GM19193 (cell line): Measurements from ENCODE around the gene PPA1.

Source experiments
- POLR2A ChIP-seq: IDR thresholded peaks from 4 replicates; pipeline ENCODE4 v1.6.1; 2011; ENCODE audit not compliant: insufficient read depth, insufficient read length; ENCODE audit errors: extremely low read depth

Gene PPA1

GRCh38 chr10:70191972-70192305, 41.3 kb downstream of the PPA1 start:
- TF ChIP-seq POLR2A = no peak

GRCh38 chr10:70191161-70191971, 41.9 kb downstream of the PPA1 start:
- TF ChIP-seq POLR2A = no peak

GRCh38 chr10:70190581-70190980, 42.6 kb downstream of the PPA1 start:
- TF ChIP-seq POLR2A = no peak

GRCh38 chr10:70190102-70190501, 43.1 kb downstream of the PPA1 start:
- TF ChIP-seq POLR2A = no peak

GRCh38 chr10:70188768-70189167, 44.5 kb downstream of the PPA1 start:
- no peak for TF ChIP-seq POLR2A

GRCh38 chr10:70186571-70186970, 46.7 kb downstream of the PPA1 start:
- no peak for TF ChIP-seq POLR2A

GRCh38 chr10:70186090-70186489, 47.1 kb downstream of the PPA1 start:
- TF ChIP-seq POLR2A = no peak

GRCh38 chr10:70183304-70183703, 49.9 kb downstream of the PPA1 start:
- no peak for TF ChIP-seq POLR2A

- no peak for TF ChIP-seq POLR2A
Observed at GRCh38 chr10:70178139-70178725, 55.0 kb downstream of the PPA1 start.

GRCh38 chr10:70176441-70176840, 56.8 kb downstream of the PPA1 start:
- no peak for TF ChIP-seq POLR2A

GRCh38 chr10:70175516-70175915, 57.7 kb downstream of the PPA1 start:
- no peak for TF ChIP-seq POLR2A

- TF ChIP-seq POLR2A = no peak
Observed at GRCh38 chr10:70174058-70174741, 59.0 kb downstream of the PPA1 start.

GRCh38 chr10:70169649-70170364, 63.4 kb downstream of the PPA1 start:
- no peak for TF ChIP-seq POLR2A

- TF ChIP-seq POLR2A = no peak
Observed at GRCh38 chr10:70169011-70169410, 64.2 kb downstream of the PPA1 start.

- TF ChIP-seq POLR2A = no peak
Observed at GRCh38 chr10:70167246-70167645, 66.0 kb downstream of the PPA1 start.
